Neural cell (in vitro differentiated cells): ENCODE data around the gene OR9A4. TPM values are rescaled to one million over a fixed set of nuclear protein-coding genes. Genes with fewer than 3 reads are reported as not detected.
"Not testable (repeated sequence)": the region's sequence is repeated elsewhere in the genome, so short reads cannot be mapped to it uniquely, and the experiment has no call there.

Source experiments
- H2AFZ ChIP-seq: fragments of 200-600, 300-800 bp; sonication (generic), shearing (Covaris generic); 2 replicates; pipeline ENCODE4 v1.6.0; 2014; ENCODE audit warnings: low read depth, mild to moderate bottlenecking, antibody characterized with exemption, low read length, moderate library complexity
- H3F3A ChIP-seq: fragments of 200-600 bp; shearing (Covaris generic); 2 replicates; pipeline ENCODE4 v1.6.1; 2016; ENCODE audit warnings: mild to moderate bottlenecking, moderate library complexity, mixed read lengths, antibody characterized with exemption, low read length; ENCODE audit not compliant: insufficient read depth, poor library complexity, severe bottlenecking
- H3K27ac ChIP-seq: fragments of 200-600, 300-800 bp; sonication (generic), shearing (Covaris generic); 2 replicates; pipeline ENCODE4 v1.5.1; 2014; ENCODE audit warnings: mild to moderate bottlenecking, low read length, moderate library complexity
- H3K27me3 ChIP-seq: fragments of 300-800, 200-600 bp; sonication (generic), shearing (Covaris generic); 2 replicates; pipeline ENCODE4 v1.6.0; 2014; ENCODE audit warnings: mild to moderate bottlenecking, low read depth, low read length, moderate library complexity; ENCODE audit not compliant: insufficient read depth
- H3K36me3 ChIP-seq: fragments of 300-800, 200-600 bp; sonication (generic), shearing (Covaris generic); 2 replicates; pipeline ENCODE4 v1.5.1; 2014; ENCODE audit warnings: mild to moderate bottlenecking, antibody characterized with exemption, low read length, moderate library complexity; ENCODE audit not compliant: insufficient read depth
- H3K4me2 ChIP-seq: fragments of 300-800, 200-600 bp; sonication (generic), shearing (Covaris generic); 2 replicates; pipeline ENCODE4 v1.6.0; 2014; ENCODE audit warnings: mild to moderate bottlenecking, low read length
- H3K4me3 ChIP-seq: fragments of 300-800, 200-600 bp; sonication (generic), shearing (Covaris generic); 2 replicates; pipeline ENCODE4 v1.5.1; 2014; ENCODE audit warnings: mild to moderate bottlenecking, low read length, moderate library complexity
- H3K79me2 ChIP-seq: fragments of 200-600 bp; shearing (Covaris generic); replicated peaks from 2 replicates; pipeline ENCODE4 v1.6.0; 2014; ENCODE audit warnings: mild to moderate bottlenecking, low read length, moderate library complexity; ENCODE audit not compliant: insufficient read depth
- H3K9ac ChIP-seq: fragments of 300-800, 200-600 bp; sonication (generic), shearing (Covaris generic); 2 replicates; pipeline ENCODE4 v1.6.1; 2016; ENCODE audit warnings: mild to moderate bottlenecking, low read length, mixed read lengths
- H3K9me2 ChIP-seq: fragments of 200-600 bp; shearing (Covaris generic); 2 replicates; pipeline ENCODE4 v1.6.1; 2016; ENCODE audit warnings: mild to moderate bottlenecking, low read length, mixed read lengths; ENCODE audit not compliant: insufficient read depth
- H3K9me3 ChIP-seq: fragments of 200-600, 300-800 bp; sonication (generic), shearing (Covaris generic); 2 replicates; pipeline ENCODE4 v1.6.1; 2016; ENCODE audit warnings: mild to moderate bottlenecking, mixed run types, low read length, moderate library complexity, mixed read lengths
- H4K20me1 ChIP-seq: fragments of 200-600 bp; shearing (Covaris generic); 2 replicates; pipeline ENCODE4 v1.6.1; 2016; ENCODE audit warnings: mild to moderate bottlenecking, mixed run types; ENCODE audit not compliant: insufficient read depth
- EP300 ChIP-seq: fragments of 450-650 bp; conservative IDR thresholded peaks from 2 replicates; pipeline ENCODE4 v1.6.1; 2014; ENCODE audit warnings: antibody characterized with exemption, mild to moderate bottlenecking, moderate library complexity; ENCODE audit not compliant: poor library complexity, severe bottlenecking
- EZH2 ChIP-seq: fragments of 200-600, 300-800 bp; shearing (Covaris generic), sonication (generic); IDR thresholded peaks from 2 replicates; pipeline ENCODE4 v1.6.1; 2014; ENCODE audit warnings: antibody characterized with exemption, low read length, borderline replicate concordance, mild to moderate bottlenecking; ENCODE audit not compliant: insufficient read depth, poor library complexity, severe bottlenecking
- MXI1 ChIP-seq: fragments of 450-650 bp; conservative IDR thresholded peaks from 2 replicates; pipeline ENCODE4 v1.6.1; 2014; ENCODE audit warnings: antibody characterized with exemption, mild to moderate bottlenecking; ENCODE audit not compliant: poor library complexity, severe bottlenecking
- POLR2AphosphoS5 ChIP-seq: IDR thresholded peaks from 2 replicates; pipeline ENCODE4 v1.6.1; 2012
- RAD21 ChIP-seq: fragments of 450-650 bp; conservative IDR thresholded peaks from 2 replicates; pipeline ENCODE4 v1.6.1; 2014; ENCODE audit warnings: antibody characterized with exemption, mild to moderate bottlenecking, moderate library complexity
- SMC3 ChIP-seq: fragments of 450-650 bp; conservative IDR thresholded peaks from 2 replicates; pipeline ENCODE4 v1.6.1; 2014; ENCODE audit warnings: antibody characterized with exemption, mild to moderate bottlenecking, moderate library complexity; ENCODE audit not compliant: poor library complexity
- TAF1 ChIP-seq: IDR thresholded peaks from 2 replicates; pipeline ENCODE4 v1.6.1; 2012; ENCODE audit warnings: low read depth
- polyA plus RNA-seq: library from polyadenylated mRNA; depleted of rRNA; stranded (reverse); fragments of >200 nt; gene quantifications from 2 replicates; pipeline ENCODE4 v1.2.3, GENCODE V29; 2014
- TF ChIP-seq, protein P1 (sequence below): IDR thresholded peaks from 2 replicates; pipeline ENCODE4 v1.6.1; 2012; ENCODE audit warnings: borderline replicate concordance
- TF ChIP-seq, protein P2 (sequence below): fragments of 450-650 bp; IDR thresholded peaks from 2 replicates; pipeline ENCODE4 v1.5.1; 2014; ENCODE audit warnings: antibody characterized with exemption, mild to moderate bottlenecking, moderate library complexity; ENCODE audit not compliant: poor library complexity, severe bottlenecking

Gene OR9A4
- polyA plus RNA-seq, 1 donor from 2014 or later: not detected

GRCh38 chr7:141891336-141891735, 24.9 kb upstream of the OR9A4 start:
- Histone ChIP-seq H3K9ac (no peak overlapping the region), H3K9me2 (no peaks in the 10 kb centered on the region), H3K4me2 (no peak overlapping the region), H3K79me2 (no peaks in the 10 kb centered on the region), H2AFZ (no peak overlapping the region), H3K4me3 (no peak overlapping the region), H3F3A (no peaks in the 10 kb centered on the region), H4K20me1 (no peaks in the 10 kb centered on the region), H3K9me3 (no peaks in the 10 kb centered on the region), H3K27me3 (no peaks in the 10 kb centered on the region), H3K36me3 (no peaks in the 10 kb centered on the region), H3K27ac (no peak overlapping the region)
- TF ChIP-seq MXI1 (no peak), SMC3 (no peak), EZH2 (no peak), RAD21 (no peak), EP300 (no peak), TAF1 (no peak), POLR2AphosphoS5 (no peak)
- TF ChIP-seq, protein P1, sequence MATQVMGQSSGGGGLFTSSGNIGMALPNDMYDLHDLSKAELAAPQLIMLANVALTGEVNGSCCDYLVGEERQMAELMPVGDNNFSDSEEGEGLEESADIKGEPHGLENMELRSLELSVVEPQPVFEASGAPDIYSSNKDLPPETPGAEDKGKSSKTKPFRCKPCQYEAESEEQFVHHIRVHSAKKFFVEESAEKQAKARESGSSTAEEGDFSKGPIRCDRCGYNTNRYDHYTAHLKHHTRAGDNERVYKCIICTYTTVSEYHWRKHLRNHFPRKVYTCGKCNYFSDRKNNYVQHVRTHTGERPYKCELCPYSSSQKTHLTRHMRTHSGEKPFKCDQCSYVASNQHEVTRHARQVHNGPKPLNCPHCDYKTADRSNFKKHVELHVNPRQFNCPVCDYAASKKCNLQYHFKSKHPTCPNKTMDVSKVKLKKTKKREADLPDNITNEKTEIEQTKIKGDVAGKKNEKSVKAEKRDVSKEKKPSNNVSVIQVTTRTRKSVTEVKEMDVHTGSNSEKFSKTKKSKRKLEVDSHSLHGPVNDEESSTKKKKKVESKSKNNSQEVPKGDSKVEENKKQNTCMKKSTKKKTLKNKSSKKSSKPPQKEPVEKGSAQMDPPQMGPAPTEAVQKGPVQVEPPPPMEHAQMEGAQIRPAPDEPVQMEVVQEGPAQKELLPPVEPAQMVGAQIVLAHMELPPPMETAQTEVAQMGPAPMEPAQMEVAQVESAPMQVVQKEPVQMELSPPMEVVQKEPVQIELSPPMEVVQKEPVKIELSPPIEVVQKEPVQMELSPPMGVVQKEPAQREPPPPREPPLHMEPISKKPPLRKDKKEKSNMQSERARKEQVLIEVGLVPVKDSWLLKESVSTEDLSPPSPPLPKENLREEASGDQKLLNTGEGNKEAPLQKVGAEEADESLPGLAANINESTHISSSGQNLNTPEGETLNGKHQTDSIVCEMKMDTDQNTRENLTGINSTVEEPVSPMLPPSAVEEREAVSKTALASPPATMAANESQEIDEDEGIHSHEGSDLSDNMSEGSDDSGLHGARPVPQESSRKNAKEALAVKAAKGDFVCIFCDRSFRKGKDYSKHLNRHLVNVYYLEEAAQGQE: no peak
- TF ChIP-seq, protein P2, sequence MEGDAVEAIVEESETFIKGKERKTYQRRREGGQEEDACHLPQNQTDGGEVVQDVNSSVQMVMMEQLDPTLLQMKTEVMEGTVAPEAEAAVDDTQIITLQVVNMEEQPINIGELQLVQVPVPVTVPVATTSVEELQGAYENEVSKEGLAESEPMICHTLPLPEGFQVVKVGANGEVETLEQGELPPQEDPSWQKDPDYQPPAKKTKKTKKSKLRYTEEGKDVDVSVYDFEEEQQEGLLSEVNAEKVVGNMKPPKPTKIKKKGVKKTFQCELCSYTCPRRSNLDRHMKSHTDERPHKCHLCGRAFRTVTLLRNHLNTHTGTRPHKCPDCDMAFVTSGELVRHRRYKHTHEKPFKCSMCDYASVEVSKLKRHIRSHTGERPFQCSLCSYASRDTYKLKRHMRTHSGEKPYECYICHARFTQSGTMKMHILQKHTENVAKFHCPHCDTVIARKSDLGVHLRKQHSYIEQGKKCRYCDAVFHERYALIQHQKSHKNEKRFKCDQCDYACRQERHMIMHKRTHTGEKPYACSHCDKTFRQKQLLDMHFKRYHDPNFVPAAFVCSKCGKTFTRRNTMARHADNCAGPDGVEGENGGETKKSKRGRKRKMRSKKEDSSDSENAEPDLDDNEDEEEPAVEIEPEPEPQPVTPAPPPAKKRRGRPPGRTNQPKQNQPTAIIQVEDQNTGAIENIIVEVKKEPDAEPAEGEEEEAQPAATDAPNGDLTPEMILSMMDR: no peak

GRCh38 chr7:141899366-141899765, 16.8 kb upstream of the OR9A4 start:
- not testable (repeated sequence) for H3K4me3 ChIP-seq, H3K79me2 ChIP-seq, H3K27me3 ChIP-seq, H3K27ac ChIP-seq, H3K36me3 ChIP-seq, H3F3A ChIP-seq, H4K20me1 ChIP-seq, H3K9me2 ChIP-seq, H3K9ac ChIP-seq, H3K9me3 ChIP-seq, H3K4me2 ChIP-seq, H2AFZ ChIP-seq

GRCh38 chr7:141906285-141906684, 9.9 kb upstream of the OR9A4 start:
- no peaks in the 10 kb centered on the region for H3K36me3 ChIP-seq
- no peak overlapping the region for H3K4me3 ChIP-seq
- H2AFZ ChIP-seq: no peak overlapping the region
- no peaks in the 10 kb centered on the region for H3K9me2 ChIP-seq
- H3K27me3 ChIP-seq: no peaks in the 10 kb centered on the region
- no peak overlapping the region for H3K9ac ChIP-seq
- H4K20me1 ChIP-seq: no peaks in the 10 kb centered on the region
- TF ChIP-seq EZH2 (no peak), RAD21 (no peak), SMC3 (no peak), MXI1 (no peak), EP300 (no peak), POLR2AphosphoS5 (no peak)
- TF ChIP-seq, protein P1: no peak
- H3K27ac ChIP-seq: no peak overlapping the region
- H3K9me3 ChIP-seq: no peaks in the 10 kb centered on the region
- H3K4me2 ChIP-seq: no peak overlapping the region
- H3K79me2 ChIP-seq: no peaks in the 10 kb centered on the region
- no peaks in the 10 kb centered on the region for H3F3A ChIP-seq
